ENCODE measurements around the gene HS1BP3. TPM values are rescaled to one million over a fixed set of nuclear protein-coding genes. Genes with fewer than 3 reads are reported as not detected.

The HS1BP3 gene
- total and polyA plus RNA-seq, 9 of the 15 experiments (the other 6 are each of a cell fraction or from before 2014, with no cell fraction given): 0.41 to 8.3 (median 5.9) TPM

DNA sequence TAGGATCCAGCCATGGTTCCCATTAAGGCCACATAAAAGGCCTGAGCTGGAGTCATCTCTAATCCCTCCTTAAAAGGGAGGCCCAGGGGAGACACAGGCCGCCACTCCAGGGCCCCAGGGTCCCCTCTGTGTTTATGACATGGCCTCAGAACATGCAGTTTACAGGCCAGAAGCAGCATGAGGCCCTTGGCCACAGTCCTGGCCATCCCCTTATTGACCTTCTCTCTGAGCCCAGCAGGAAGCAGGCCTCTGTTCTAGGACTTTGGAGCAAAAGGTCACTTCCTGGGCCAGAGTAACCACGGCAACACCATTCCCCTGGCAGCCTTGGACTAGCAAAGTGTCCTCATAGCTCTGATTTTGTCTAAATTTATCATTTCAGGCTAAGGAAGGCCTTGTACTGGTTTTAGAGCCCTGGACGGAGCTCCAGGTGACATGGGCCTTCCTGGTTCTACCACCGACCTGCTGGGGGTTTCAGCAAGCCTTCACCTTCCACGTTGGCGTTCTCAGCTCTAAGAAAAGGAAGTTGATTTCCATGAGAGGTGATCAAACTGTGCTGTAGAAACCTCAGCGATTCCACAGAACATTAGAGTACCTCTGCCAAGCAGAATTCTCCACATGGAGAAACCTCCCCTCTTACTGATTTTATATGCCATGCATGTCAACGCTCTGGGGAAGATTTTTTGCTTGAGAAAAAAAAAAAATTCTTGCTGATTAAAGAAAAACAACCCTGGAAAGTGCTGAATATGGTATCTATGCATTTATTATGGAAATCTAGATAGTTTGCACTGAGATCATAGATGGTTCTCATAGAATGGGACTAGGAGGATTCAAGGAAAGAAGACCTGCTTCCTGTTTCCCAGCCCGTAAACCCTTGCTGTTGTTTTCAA is 53.7 kb downstream of the HS1BP3 start (continued):
- TF ChIP-seq ZNF592 (IDR thresholded peaks at IDR 0.05) (peak; percentile 59; the same call in 1 of the 2 replicates), ATF1 (CRISPR knock-in tag; IDR thresholded peaks at IDR 0.05) (no peak), ATF1 (tag; IDR thresholded peaks at IDR 0.05) (no peak), FOXJ2 (tag; IDR thresholded peaks at IDR 0.05) (no peak), CBFA2T3 (IDR thresholded peaks at IDR 0.05) (no peak), ZNF324 (CRISPR knock-in tag; IDR thresholded peaks at IDR 0.05) (0 out of 2 replicates have a peak, but pooled peaks have one; percentile 6), NFRKB (IDR thresholded peaks at IDR 0.05; ENCODE audit: low read depth) (no peak; the same call in 1 of the 2 replicates), GATA2 (CRISPR knock-in tag; IDR thresholded peaks at IDR 0.05) (no peak), BDP1 (IDR thresholded peaks at IDR 0.05; ENCODE audit: insufficient read depth, insufficient read length) (no peak), ZNF311 (CRISPR knock-in tag; IDR thresholded peaks at IDR 0.05) (peak; percentile 21; the same call in 1 of the 2 replicates), CBFA2T2 (conservative IDR thresholded peaks at IDR 0.05) (no peak), PHF20 (IDR thresholded peaks at IDR 0.05; ENCODE audit: partially characterized antibody) (no peak), RCOR1 (IDR thresholded peaks at IDR 0.05; ENCODE audit: borderline replicate concordance in 1 of 2, low read depth in 2 of 2, low read length in 2 of 2) (no peak), POU5F1 (IDR thresholded peaks at IDR 0.05; ENCODE audit: borderline replicate concordance, low read depth, low read length, partially characterized antibody) (no peak), ZFX (CRISPR knock-in tag; IDR thresholded peaks at IDR 0.05) (peak; percentile 52), ILK (tag; IDR thresholded peaks at IDR 0.05; ENCODE audit: borderline replicate concordance, low read depth) (no peak), RFX1 (IDR thresholded peaks at IDR 0.05) (peak; percentile 94), GABPB2 (CRISPR knock-in tag; conservative IDR thresholded peaks at IDR 0.05) (no peak), PURB (CRISPR knock-in tag; IDR thresholded peaks at IDR 0.05; ENCODE audit: low read depth) (no peak), PHB (CRISPR knock-in tag; IDR thresholded peaks at IDR 0.05) (no peak), ETV5 (CRISPR knock-in tag; IDR thresholded peaks at IDR 0.05; ENCODE audit: low read depth) (no peak), BCL6 (CRISPR knock-in tag; IDR thresholded peaks at IDR 0.05) (no peak)
- TF ChIP-seq, protein P1, sequence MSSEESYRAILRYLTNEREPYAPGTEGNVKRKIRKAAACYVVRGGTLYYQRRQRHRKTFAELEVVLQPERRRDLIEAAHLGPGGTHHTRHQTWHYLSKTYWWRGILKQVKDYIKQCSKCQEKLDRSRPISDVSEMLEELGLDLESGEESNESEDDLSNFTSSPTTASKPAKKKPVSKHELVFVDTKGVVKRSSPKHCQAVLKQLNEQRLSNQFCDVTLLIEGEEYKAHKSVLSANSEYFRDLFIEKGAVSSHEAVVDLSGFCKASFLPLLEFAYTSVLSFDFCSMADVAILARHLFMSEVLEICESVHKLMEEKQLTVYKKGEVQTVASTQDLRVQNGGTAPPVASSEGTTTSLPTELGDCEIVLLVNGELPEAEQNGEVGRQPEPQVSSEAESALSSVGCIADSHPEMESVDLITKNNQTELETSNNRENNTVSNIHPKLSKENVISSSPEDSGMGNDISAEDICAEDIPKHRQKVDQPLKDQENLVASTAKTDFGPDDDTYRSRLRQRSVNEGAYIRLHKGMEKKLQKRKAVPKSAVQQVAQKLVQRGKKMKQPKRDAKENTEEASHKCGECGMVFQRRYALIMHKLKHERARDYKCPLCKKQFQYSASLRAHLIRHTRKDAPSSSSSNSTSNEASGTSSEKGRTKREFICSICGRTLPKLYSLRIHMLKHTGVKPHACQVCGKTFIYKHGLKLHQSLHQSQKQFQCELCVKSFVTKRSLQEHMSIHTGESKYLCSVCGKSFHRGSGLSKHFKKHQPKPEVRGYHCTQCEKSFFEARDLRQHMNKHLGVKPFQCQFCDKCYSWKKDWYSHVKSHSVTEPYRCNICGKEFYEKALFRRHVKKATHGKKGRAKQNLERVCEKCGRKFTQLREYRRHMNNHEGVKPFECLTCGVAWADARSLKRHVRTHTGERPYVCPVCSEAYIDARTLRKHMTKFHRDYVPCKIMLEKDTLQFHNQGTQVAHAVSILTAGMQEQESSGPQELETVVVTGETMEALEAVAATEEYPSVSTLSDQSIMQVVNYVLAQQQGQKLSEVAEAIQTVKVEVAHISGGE (CRISPR knock-in tag; IDR thresholded peaks at IDR 0.05): no peak
